ENCODE results near the gene C10orf53. TPM values are rescaled to one million over a fixed set of nuclear protein-coding genes. Genes with fewer than 3 reads are reported as not detected.
A peak's percentile ranks its signal among the peaks of the same experiment; 100 is the strongest.

C10orf53 gene
- not detected in 2 replicates for total RNA-seq (ENCODE audit: low replicate concordance)

- peak within 1 kb of the TSS; percentile 35 for H3K4me3 ChIP-seq (ENCODE audit: low read depth, low read length)
- DNase-seq (ENCODE audit: low read depth): peak; percentile 16
- TF ChIP-seq CTCF (IDR thresholded peaks at IDR 0.05; ENCODE audit: insufficient read depth, low read length): no peak
Observed at GRCh38 chr10:49679480-49679893, at the start of gene C10orf53. Gene C10orf53, plus strand, starts transcription at chr10:49679651. Its CDS starts 47 bp downstream, at chr10:49679698.

GRCh38 chr10:49631975-49632374, 47.5 kb upstream of the C10orf53 start:
- TF ChIP-seq CTCF (IDR thresholded peaks at IDR 0.05; ENCODE audit: insufficient read depth, low read length): no peak
- DNase-seq (ENCODE audit: low read depth): no peak
- no peak overlapping the region for H3K4me3 ChIP-seq (ENCODE audit: low read depth, low read length)

- no peak overlapping the region for H3K4me3 ChIP-seq (ENCODE audit: low read depth, low read length)
- DNase-seq (ENCODE audit: low read depth): peak; percentile 12
- no peak for TF ChIP-seq CTCF (IDR thresholded peaks at IDR 0.05; ENCODE audit: insufficient read depth, low read length)
Observed at GRCh38 chr10:49632406-49633317, 46.8 kb upstream of the C10orf53 start.

DNA sequence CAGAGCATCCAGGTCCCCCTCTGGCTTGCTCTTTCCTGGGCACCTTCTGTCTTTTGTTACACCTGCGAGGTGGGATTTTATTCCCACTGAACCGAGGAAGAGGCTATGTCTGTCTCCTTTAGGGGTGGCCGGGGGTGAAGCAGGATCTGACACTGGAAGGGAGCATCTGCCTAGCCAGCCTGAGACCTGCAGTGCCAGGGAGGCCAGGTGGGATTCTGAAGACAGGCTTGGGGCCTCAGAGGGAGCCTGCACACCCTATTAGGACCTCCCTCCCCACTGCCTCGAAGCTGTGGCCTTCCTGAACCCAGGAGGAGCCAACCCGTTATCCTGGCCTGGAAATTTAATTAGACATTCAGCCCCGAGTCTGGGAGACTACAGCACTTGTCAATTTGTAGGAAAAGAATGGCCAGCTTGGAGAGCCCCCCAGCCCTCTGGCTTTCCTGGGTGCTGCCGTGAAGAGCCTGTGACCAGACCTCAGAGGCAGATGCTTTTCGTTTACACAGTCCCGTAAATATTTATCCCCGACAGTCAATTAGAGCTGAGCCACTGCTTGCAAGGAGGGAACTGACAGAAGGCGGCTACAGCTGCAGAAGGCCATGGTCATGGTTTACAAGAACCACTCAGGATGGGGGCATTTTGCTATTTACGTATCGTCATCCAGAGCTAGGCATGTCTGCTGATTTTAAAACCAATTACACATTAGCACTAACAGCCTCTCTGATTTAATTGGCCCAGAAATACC, 46.0 kb upstream of the C10orf53 start:
- no peak overlapping the region for H3K4me3 ChIP-seq (ENCODE audit: low read depth, low read length)
- no peak for DNase-seq (ENCODE audit: low read depth)
- no peak for TF ChIP-seq CTCF (IDR thresholded peaks at IDR 0.05; ENCODE audit: insufficient read depth, low read length)

GRCh38 chr10:49634069-49634660, 45.3 kb upstream of the C10orf53 start:
- TF ChIP-seq CTCF (IDR thresholded peaks at IDR 0.05; ENCODE audit: insufficient read depth, low read length): no peak
- no peak for DNase-seq (ENCODE audit: low read depth)

GRCh38 chr10:49642311-49642710, 37.1 kb upstream of the C10orf53 start:
- no peak overlapping the region for H3K4me3 ChIP-seq (ENCODE audit: low read depth, low read length)
- TF ChIP-seq CTCF (IDR thresholded peaks at IDR 0.05; ENCODE audit: insufficient read depth, low read length): no peak
- no peak for DNase-seq (ENCODE audit: low read depth)

More at GRCh38 chr10:49634069-49634660, 45.3 kb upstream of the C10orf53 start:
- H3K4me3 ChIP-seq (ENCODE audit: low read depth, low read length): no peak overlapping the region
